ENCODE results near the gene ADCY6.

ADCY6 gene

DNA sequence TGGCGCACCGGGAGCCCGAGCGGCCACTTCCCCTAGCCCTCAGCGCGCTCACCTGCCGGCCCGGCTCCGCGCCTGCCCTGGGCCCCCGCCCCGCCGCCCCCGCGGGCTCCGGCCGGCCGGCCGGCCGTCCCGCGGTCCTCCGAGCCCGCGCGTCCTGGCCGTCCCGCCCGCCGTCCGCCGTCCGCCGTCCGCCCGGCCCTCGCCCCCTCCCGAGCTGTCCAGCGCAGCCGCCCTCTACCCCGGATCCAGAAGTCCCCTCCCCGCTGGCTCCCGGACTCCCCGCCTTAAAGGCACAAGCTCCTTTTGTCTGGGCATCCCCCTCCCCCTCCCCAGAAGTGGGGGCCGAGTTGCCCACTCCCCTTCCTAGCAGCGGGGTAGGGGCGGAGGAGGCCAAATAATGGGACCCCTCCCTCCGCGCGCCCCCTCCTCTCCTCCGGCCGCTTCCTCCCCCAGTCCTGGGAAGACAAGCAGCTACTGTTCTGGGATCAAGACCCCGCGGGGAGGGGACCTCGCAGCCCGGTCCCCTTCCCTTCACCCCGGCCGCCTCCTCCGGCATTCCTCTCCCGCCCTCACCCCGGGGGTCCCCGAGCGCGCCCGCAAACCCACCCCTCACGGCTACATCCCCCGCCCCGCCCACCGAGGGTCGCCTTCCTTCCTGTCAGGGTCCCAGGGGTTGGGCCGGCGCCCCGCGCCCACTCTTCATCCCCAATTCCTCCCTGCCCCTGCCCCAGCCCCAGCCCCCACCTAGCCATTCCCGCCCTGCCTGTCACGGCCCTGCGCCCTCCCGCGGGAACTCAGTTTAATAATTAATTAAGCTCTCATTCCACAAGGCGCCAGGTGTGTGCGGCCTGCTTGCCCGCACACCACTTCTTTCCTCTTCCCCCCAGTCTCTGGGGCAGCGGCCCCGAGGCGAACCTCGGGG, at the start of gene ADCY6:
ADCY6 (minus strand) TSS at position 236 of the 922 bp plus-strand sequence. CDS start 5,655 bp downstream, outside the sequence.
- peaks cover 11% of the 10 kb centered on the region for H3K4me1 ChIP-seq (ENCODE audit: insufficient read depth, insufficient read length)
- DNase-seq (ENCODE audit: low read depth, low spot score) = peak; percentile 74
- no peak for TF ChIP-seq SUZ12 (IDR thresholded peaks at IDR 0.05; ENCODE audit: extremely low read depth, insufficient read depth, insufficient read length)
- no peaks in the 10 kb centered on the region for H3K36me3 ChIP-seq (ENCODE audit: insufficient read depth, insufficient read length, low read length)
- peak within 1 kb of the TSS; percentile 95 for H3K9ac ChIP-seq (ENCODE audit: insufficient read length, low read depth)
- peak within 1 kb of the TSS; percentile 86 for H3K4me3 ChIP-seq (ENCODE audit: insufficient read length, low read depth)
- no peaks in the 10 kb centered on the region for H3K9me3 ChIP-seq (ENCODE audit: insufficient read depth, low read length)
- no peaks in the 10 kb centered on the region for H3K27me3 ChIP-seq (ENCODE audit: insufficient read depth, insufficient read length)

DNA sequence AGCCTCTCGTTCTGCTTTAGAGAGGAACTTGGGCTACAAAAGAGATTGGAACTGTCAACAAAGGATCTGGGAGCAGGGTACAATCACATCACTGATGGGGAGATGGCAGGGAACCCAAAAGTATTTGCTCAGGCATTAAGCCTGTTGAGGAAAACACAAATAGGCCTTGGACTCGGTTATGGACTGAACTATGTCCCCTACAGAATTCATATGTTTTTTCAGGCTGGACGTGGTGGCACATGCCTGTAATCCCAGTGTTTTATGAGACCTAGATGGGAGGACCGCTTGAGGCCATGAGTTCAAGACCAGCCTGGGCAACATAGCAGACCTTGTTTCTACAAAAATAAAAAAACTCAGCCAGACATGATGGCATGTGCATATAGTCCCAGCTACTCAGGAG, 49.2 kb upstream of the ADCY6 start:
- no peak overlapping the region for H3K4me3 ChIP-seq (ENCODE audit: insufficient read length, low read depth)
- TF ChIP-seq ZNF274 (IDR thresholded peaks at IDR 0.05; ENCODE audit: low read depth, low read length) = no peak
- no peak for TF ChIP-seq YY1 (IDR thresholded peaks at IDR 0.05; ENCODE audit: insufficient read depth, insufficient read length)
- TF ChIP-seq SUZ12 (IDR thresholded peaks at IDR 0.05; ENCODE audit: extremely low read depth, insufficient read depth, insufficient read length) = no peak
- peaks cover 76% of the 10 kb centered on the region for H3K36me3 ChIP-seq (ENCODE audit: insufficient read depth, insufficient read length, low read length)
- H3K27me3 ChIP-seq (ENCODE audit: insufficient read depth, insufficient read length) = no peaks in the 10 kb centered on the region
- H3K9me3 ChIP-seq (ENCODE audit: insufficient read depth, low read length) = no peaks in the 10 kb centered on the region
- H3K9ac ChIP-seq (ENCODE audit: insufficient read length, low read depth) = no peak overlapping the region
- DNase-seq (ENCODE audit: low read depth, low spot score) = no peak
- H3K4me1 ChIP-seq (ENCODE audit: insufficient read depth, insufficient read length) = no peaks in the 10 kb centered on the region

DNA sequence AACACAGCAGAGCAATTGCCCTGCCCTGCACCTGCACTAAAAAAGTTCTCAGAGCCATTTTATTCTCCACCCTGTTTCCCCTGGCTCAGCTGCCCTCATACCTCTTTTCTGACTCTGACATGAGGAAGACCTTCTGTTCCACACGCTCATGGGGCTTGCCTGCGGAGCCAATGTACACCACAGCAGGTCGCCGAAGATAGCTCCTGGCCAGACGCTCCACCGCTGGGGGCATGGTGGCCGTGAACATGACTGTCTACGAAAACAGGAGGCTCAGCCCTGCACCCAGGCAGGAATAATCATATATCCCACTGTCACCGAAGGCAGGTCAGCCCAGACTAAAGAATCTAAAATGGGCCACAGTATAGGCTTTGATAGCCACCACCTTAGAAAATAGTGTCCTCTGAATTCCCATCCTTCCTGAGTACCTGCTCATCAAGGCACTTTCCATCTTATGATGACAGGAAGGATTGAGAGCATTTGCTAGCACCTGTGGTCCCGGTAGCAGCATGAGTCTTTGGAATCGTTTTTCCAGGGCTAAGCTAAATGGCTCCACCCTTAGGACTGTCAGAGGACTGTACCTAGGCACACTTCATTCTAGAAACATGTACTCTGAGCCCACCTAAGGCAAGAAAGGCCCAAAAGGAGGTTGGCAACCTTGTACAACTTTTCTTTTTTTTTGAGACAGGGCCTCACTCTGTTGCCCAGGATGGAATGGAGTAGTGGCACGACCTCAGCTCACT, 43.6 kb upstream of the ADCY6 start:
- TF ChIP-seq ZNF274 (IDR thresholded peaks at IDR 0.05; ENCODE audit: low read depth, low read length) = no peak
- no peak for TF ChIP-seq YY1 (IDR thresholded peaks at IDR 0.05; ENCODE audit: insufficient read depth, insufficient read length)
- Histone ChIP-seq H3K27me3 (ENCODE audit: insufficient read depth, insufficient read length) (no peaks in the 10 kb centered on the region), H3K9ac (ENCODE audit: insufficient read length, low read depth) (no peak overlapping the region), H3K36me3 (ENCODE audit: insufficient read depth, insufficient read length, low read length) (peaks cover 100% of the 10 kb centered on the region), H3K4me3 (ENCODE audit: insufficient read length, low read depth) (no peak overlapping the region), H3K4me1 (ENCODE audit: insufficient read depth, insufficient read length) (no peaks in the 10 kb centered on the region), H3K9me3 (ENCODE audit: insufficient read depth, low read length) (no peaks in the 10 kb centered on the region)
- no peak for DNase-seq (ENCODE audit: low read depth, low spot score)

DNA sequence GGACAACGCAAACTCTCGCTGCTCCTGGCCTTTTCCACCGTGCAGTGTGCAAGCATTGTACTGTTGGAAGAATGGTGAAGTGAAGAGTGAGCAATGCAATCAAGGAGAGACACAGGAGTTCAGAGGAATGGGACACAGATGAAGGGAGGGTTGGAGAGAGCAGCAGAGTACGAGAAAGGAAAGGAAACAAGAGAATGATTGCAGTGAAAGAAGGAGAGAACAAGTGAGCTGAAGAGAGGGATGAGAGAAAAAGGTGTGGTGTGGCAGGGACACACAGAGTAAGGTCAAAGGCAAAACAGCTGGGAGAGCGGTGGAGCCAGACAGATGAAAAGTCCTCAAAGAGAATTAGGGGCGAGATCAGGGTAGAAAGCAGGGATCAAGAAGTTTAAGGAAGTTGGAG, 42.4 kb upstream of the ADCY6 start:
- Histone ChIP-seq H3K27me3 (ENCODE audit: insufficient read depth, insufficient read length) (no peaks in the 10 kb centered on the region), H3K4me1 (ENCODE audit: insufficient read depth, insufficient read length) (no peaks in the 10 kb centered on the region), H3K4me3 (ENCODE audit: insufficient read length, low read depth) (no peak overlapping the region), H3K9ac (ENCODE audit: insufficient read length, low read depth) (no peak overlapping the region), H3K36me3 (ENCODE audit: insufficient read depth, insufficient read length, low read length) (peaks cover 100% of the 10 kb centered on the region), H3K9me3 (ENCODE audit: insufficient read depth, low read length) (no peaks in the 10 kb centered on the region)
- TF ChIP-seq ZNF274 (IDR thresholded peaks at IDR 0.05; ENCODE audit: low read depth, low read length) (no peak), SUZ12 (IDR thresholded peaks at IDR 0.05; ENCODE audit: extremely low read depth, insufficient read depth, insufficient read length) (no peak), YY1 (IDR thresholded peaks at IDR 0.05; ENCODE audit: insufficient read depth, insufficient read length) (no peak)
- no peak for DNase-seq (ENCODE audit: low read depth, low spot score)

DNA sequence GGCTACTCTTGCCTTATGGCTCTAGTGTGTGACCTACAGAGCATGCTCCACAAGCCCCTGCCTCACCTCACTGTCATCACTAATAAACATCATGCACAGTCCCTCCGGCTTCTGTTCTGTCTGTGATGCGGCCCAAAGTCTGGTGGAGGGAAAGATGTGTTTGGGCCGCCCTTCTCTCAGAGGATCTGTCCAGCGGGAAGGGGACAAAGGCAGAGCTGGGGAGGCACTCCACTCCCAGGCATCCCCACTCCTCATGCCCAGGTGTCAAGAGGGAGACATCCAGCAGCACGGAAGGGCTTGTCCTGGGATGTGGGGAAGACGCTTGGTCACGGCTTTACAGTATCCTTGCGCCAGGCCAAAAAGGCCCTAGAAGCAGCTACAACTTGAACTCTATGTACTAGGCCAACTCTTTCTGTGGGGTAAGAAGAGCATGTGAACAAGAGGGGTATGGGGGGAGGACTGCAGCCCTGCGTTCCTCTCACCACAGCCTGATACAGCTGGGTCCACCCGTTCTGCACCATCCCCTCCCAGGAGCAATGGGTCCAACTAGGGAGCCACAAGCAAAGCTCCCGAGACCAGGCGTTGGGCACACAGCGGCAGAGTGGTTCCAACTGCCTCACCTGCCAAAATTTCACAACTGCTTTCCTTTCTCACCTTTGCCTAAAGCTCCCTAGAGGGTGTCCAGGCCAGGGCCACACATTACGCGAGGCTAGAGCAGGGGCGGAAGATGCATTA, 40.1 kb upstream of the ADCY6 start:
- no peak overlapping the region for H3K4me3 ChIP-seq (ENCODE audit: insufficient read length, low read depth)
- DNase-seq (ENCODE audit: low read depth, low spot score) = no peak
- no peaks in the 10 kb centered on the region for H3K9me3 ChIP-seq (ENCODE audit: insufficient read depth, low read length)
- no peak overlapping the region for H3K9ac ChIP-seq (ENCODE audit: insufficient read length, low read depth)
- TF ChIP-seq YY1 (IDR thresholded peaks at IDR 0.05; ENCODE audit: insufficient read depth, insufficient read length) = no peak
- no peak for TF ChIP-seq SUZ12 (IDR thresholded peaks at IDR 0.05; ENCODE audit: extremely low read depth, insufficient read depth, insufficient read length)
- TF ChIP-seq ZNF274 (IDR thresholded peaks at IDR 0.05; ENCODE audit: low read depth, low read length) = no peak
- H3K36me3 ChIP-seq (ENCODE audit: insufficient read depth, insufficient read length, low read length) = peaks cover 97% of the 10 kb centered on the region
- no peaks in the 10 kb centered on the region for H3K27me3 ChIP-seq (ENCODE audit: insufficient read depth, insufficient read length)
- no peaks in the 10 kb centered on the region for H3K4me1 ChIP-seq (ENCODE audit: insufficient read depth, insufficient read length)

DNA sequence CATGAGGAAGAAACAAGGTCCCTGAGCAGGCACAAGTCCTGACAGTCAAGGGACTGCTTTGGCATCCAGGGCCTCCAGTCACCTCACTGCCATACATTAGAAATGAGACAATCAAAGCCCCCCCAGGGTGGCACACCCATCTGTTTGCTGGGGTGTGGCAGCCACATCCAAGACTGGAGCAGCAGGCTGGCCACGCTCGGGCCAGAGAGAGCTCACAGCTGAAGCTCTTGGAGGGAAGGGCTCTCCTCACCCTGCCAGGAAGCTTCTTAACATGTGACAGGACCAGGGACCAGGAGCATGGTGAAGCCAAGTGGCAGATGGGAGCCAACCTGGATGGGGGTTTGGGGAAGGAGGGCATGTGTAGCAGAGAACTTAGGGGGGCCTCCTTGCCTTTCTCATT, 39.4 kb upstream of the ADCY6 start:
- Histone ChIP-seq H3K36me3 (ENCODE audit: insufficient read depth, insufficient read length, low read length) (peaks cover 97% of the 10 kb centered on the region), H3K9ac (ENCODE audit: insufficient read length, low read depth) (no peak overlapping the region)
- no peak for TF ChIP-seq YY1 (IDR thresholded peaks at IDR 0.05; ENCODE audit: insufficient read depth, insufficient read length)

More for the DNA sequence above, 39.4 kb upstream of the ADCY6 start:
- no peaks in the 10 kb centered on the region for H3K27me3 ChIP-seq (ENCODE audit: insufficient read depth, insufficient read length)
- no peaks in the 10 kb centered on the region for H3K9me3 ChIP-seq (ENCODE audit: insufficient read depth, low read length)
- H3K4me1 ChIP-seq (ENCODE audit: insufficient read depth, insufficient read length) = no peaks in the 10 kb centered on the region
- DNase-seq (ENCODE audit: low read depth, low spot score) = no peak
- no peak overlapping the region for H3K4me3 ChIP-seq (ENCODE audit: insufficient read length, low read depth)

Measured in NT2/D1 (cell line).